ENCODE measurements around the gene PCSK5.

DNA sequence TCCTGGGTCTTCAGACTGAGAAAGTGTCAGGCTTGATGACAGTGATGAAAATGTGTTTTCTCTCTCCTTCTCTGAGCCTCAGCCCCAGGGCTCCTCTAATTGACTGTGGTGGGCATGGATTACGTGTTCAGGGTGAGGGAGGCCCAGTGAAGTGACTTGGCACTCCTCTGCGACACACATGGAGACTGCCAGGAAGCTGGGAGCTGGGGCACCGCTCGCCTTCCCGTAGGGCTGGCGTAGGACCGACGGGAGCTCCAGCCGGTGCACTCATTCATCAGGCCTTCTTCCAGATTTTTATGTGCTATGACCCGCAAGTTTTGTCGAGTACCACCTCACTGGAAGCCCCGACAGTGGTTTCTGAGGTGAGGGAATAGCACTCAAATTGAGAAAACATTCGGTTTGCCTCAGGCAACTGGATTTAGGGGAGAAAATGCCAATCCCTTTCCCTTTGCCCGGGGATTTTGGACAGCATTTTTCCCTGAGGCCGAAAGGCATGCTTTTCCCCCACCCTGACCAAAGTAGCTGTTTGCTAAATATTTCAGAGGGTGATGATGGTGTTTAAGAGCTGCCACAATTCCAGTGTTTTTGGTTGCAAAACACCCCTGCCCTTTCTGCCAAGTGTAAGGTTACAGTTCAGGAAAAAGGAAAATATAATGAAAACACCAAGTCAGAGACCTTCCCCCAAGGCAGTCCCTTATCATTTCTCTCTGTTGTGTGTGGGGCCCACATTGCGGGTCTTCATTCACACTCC lies 83.7 kb downstream of the PCSK5 start:
- TF ChIP-seq, protein P1, sequence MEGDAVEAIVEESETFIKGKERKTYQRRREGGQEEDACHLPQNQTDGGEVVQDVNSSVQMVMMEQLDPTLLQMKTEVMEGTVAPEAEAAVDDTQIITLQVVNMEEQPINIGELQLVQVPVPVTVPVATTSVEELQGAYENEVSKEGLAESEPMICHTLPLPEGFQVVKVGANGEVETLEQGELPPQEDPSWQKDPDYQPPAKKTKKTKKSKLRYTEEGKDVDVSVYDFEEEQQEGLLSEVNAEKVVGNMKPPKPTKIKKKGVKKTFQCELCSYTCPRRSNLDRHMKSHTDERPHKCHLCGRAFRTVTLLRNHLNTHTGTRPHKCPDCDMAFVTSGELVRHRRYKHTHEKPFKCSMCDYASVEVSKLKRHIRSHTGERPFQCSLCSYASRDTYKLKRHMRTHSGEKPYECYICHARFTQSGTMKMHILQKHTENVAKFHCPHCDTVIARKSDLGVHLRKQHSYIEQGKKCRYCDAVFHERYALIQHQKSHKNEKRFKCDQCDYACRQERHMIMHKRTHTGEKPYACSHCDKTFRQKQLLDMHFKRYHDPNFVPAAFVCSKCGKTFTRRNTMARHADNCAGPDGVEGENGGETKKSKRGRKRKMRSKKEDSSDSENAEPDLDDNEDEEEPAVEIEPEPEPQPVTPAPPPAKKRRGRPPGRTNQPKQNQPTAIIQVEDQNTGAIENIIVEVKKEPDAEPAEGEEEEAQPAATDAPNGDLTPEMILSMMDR (IDR thresholded peaks at IDR 0.05; ENCODE audit: poor library complexity), result no peak
- no peak for TF ChIP-seq EZH2 (IDR thresholded peaks at IDR 0.05; ENCODE audit: borderline replicate concordance)
